Astrocyte (in vitro differentiated cells and primary cell): ENCODE data around the gene C14orf39. TPM values are rescaled to one million over a fixed set of nuclear protein-coding genes. Genes with fewer than 3 reads are reported as not detected.

Source experiments
- DNase-seq: peaks from one replicate; pipeline ENCODE4 v3.0.0-alpha.2; 2010; ENCODE audit warnings: low read depth
- FAIRE-seq: peaks from 2 replicates; lab custom pipeline; 2011; peaks lifted over from hg19 to GRCh38; lab: Jason Lieb, UNC
- H2AFZ ChIP-seq: 2 replicates; pipeline ENCODE4 v1.6.0; 2012; ENCODE audit warnings: low read depth, low read length, inconsistent platforms
- H3K27ac ChIP-seq: 2 replicates; pipeline ENCODE4 v1.5.1; 2011; ENCODE audit warnings: low read depth, low read length, inconsistent platforms
- H3K27me3 ChIP-seq: 2 replicates; pipeline ENCODE4 v1.6.0; 2011; ENCODE audit warnings: low read length, inconsistent platforms; ENCODE audit not compliant: insufficient read depth
- H3K36me3 ChIP-seq: 2 replicates; pipeline ENCODE4 v1.5.1; 2011; ENCODE audit warnings: low read length, inconsistent platforms; ENCODE audit not compliant: insufficient read depth
- H3K4me1 ChIP-seq: 2 replicates; pipeline ENCODE4 v1.5.1; 2011; ENCODE audit warnings: low read length, inconsistent platforms; ENCODE audit not compliant: insufficient read depth
- H3K4me2 ChIP-seq: 2 replicates; pipeline ENCODE4 v1.6.0; 2012; ENCODE audit warnings: low read length, inconsistent platforms
- H3K4me3 ChIP-seq: 2 replicates; pipeline ENCODE4 v1.5.1; 2011; ENCODE audit warnings: low read depth, mild to moderate bottlenecking, low read length, inconsistent platforms; ENCODE audit not compliant: insufficient read depth
- H3K79me2 ChIP-seq: 2 replicates; pipeline ENCODE4 v1.6.0; 2012; ENCODE audit warnings: mild to moderate bottlenecking, low read length, inconsistent platforms; ENCODE audit not compliant: insufficient read depth
- H3K9ac ChIP-seq: 2 replicates; pipeline ENCODE4 v1.6.0; 2012; ENCODE audit warnings: mild to moderate bottlenecking, low read length, inconsistent platforms
- H3K9me3 ChIP-seq: 2 replicates; pipeline ENCODE4 v1.5.1; 2012; ENCODE audit warnings: low read depth, mild to moderate bottlenecking, low read length, inconsistent platforms; ENCODE audit not compliant: insufficient read depth
- H4K20me1 ChIP-seq: 2 replicates; pipeline ENCODE4 v1.6.0; 2012; ENCODE audit warnings: low read length, inconsistent platforms; ENCODE audit not compliant: insufficient read depth
- H3K27ac Mint-ChIP-seq: one replicate; pipeline ENCODE4 v1.8.0; 2021; ENCODE audit warnings: mild to moderate bottlenecking, mixed read lengths; ENCODE audit not compliant: unreplicated experiment
- H3K27me3 Mint-ChIP-seq: one replicate; pipeline ENCODE4 v1.8.0; 2021; ENCODE audit warnings: low read depth, mixed read lengths; ENCODE audit not compliant: unreplicated experiment
- H3K36me3 Mint-ChIP-seq: one replicate; pipeline ENCODE4 v1.8.0; 2021; ENCODE audit warnings: low read depth, mixed read lengths; ENCODE audit not compliant: unreplicated experiment
- H3K4me1 Mint-ChIP-seq: one replicate; pipeline ENCODE4 v1.8.0; 2021; ENCODE audit warnings: low read depth, mixed read lengths; ENCODE audit not compliant: unreplicated experiment
- H3K4me3 Mint-ChIP-seq: one replicate; pipeline ENCODE4 v1.8.0; 2021; ENCODE audit warnings: mild to moderate bottlenecking, moderate library complexity, mixed read lengths; ENCODE audit not compliant: unreplicated experiment
- H3K9me3 Mint-ChIP-seq: one replicate; pipeline ENCODE4 v1.8.0; 2021; ENCODE audit warnings: mild to moderate bottlenecking, mixed read lengths; ENCODE audit not compliant: unreplicated experiment
- CTCF ChIP-seq: IDR thresholded peaks from 2 replicates; pipeline ENCODE4 v1.5.1; 2011; ENCODE audit warnings: low read depth, mild to moderate bottlenecking, inconsistent platforms, low read length, moderate library complexity; ENCODE audit not compliant: insufficient read depth
- EZH2 ChIP-seq: IDR thresholded peaks from 2 replicates; pipeline ENCODE4 v1.6.1; 2012; ENCODE audit warnings: mild to moderate bottlenecking, low read length, inconsistent platforms; ENCODE audit not compliant: insufficient read depth
- total RNA-seq: library from RNA; stranded (reverse); gene quantifications from 2 replicates; pipeline ENCODE4 v1.2.1, GENCODE V29; 2021

C14orf39 gene
- total RNA-seq, 1 donor from 2014 or later, result 2.1 TPM

GRCh38 chr14:60506010-60506409, 20.1 kb upstream of the C14orf39 start:
- TF ChIP-seq EZH2, result no peak
- TF ChIP-seq CTCF, result no peak
- FAIRE-seq (no peak), DNase-seq (no peak)
- Histone ChIP-seq H3K9me3 (no peaks in the 10 kb centered on the region), H3K4me3 (no peak overlapping the region), H4K20me1 (no peaks in the 10 kb centered on the region), H3K79me2 (no peaks in the 10 kb centered on the region), H3K4me1 (no peaks in the 10 kb centered on the region), H3K4me2 (no peak overlapping the region), H3K27me3 (peaks cover 73% of the 10 kb centered on the region), H3K27ac (no peak overlapping the region), H3K36me3 (no peaks in the 10 kb centered on the region), H3K9ac (no peak overlapping the region), H2AFZ (no peak overlapping the region)
- Mint-ChIP-seq H3K36me3 (no peaks in the 10 kb centered on the region), H3K4me1 (peaks cover 2% of the 10 kb centered on the region), H3K9me3 (no peaks in the 10 kb centered on the region), H3K27ac (no peak overlapping the region), H3K4me3 (no peak overlapping the region), H3K27me3 (peaks cover 76% of the 10 kb centered on the region)

GRCh38 chr14:60505448-60505847, 19.6 kb upstream of the C14orf39 start:
- no peak for FAIRE-seq
- no peak overlapping the region for H3K27ac Mint-ChIP-seq
- H3K9me3 Mint-ChIP-seq, result no peaks in the 10 kb centered on the region
- no peak overlapping the region for H3K9ac ChIP-seq
- H3K27me3 ChIP-seq, result peaks cover 69% of the 10 kb centered on the region
- H3K4me1 ChIP-seq, result no peaks in the 10 kb centered on the region
- no peak overlapping the region for H3K27ac ChIP-seq
- DNase-seq, result no peak
- no peaks in the 10 kb centered on the region for H3K36me3 ChIP-seq
- no peak overlapping the region for H3K4me3 ChIP-seq
- peaks cover 2% of the 10 kb centered on the region for H3K4me1 Mint-ChIP-seq
- no peak overlapping the region for H2AFZ ChIP-seq
- H3K79me2 ChIP-seq, result no peaks in the 10 kb centered on the region
- no peak overlapping the region for H3K4me3 Mint-ChIP-seq
- H3K36me3 Mint-ChIP-seq, result no peaks in the 10 kb centered on the region
- TF ChIP-seq CTCF, result no peak
- TF ChIP-seq EZH2, result no peak
- H3K27me3 Mint-ChIP-seq, result peaks cover 76% of the 10 kb centered on the region
- H3K4me2 ChIP-seq, result no peak overlapping the region
- H3K9me3 ChIP-seq, result no peaks in the 10 kb centered on the region
- H4K20me1 ChIP-seq, result no peaks in the 10 kb centered on the region

GRCh38 chr14:60502541-60502940, 16.7 kb upstream of the C14orf39 start:
- Histone ChIP-seq H3K4me3 (no peak overlapping the region), H3K27me3 (peaks cover 42% of the 10 kb centered on the region), H3K36me3 (no peaks in the 10 kb centered on the region), H3K79me2 (no peaks in the 10 kb centered on the region), H3K9ac (no peak overlapping the region), H3K4me2 (no peak overlapping the region), H4K20me1 (no peaks in the 10 kb centered on the region), H3K27ac (no peak overlapping the region), H3K9me3 (no peaks in the 10 kb centered on the region), H2AFZ (no peak overlapping the region), H3K4me1 (no peaks in the 10 kb centered on the region)
- no peak overlapping the region for H3K27ac Mint-ChIP-seq
- H3K36me3 Mint-ChIP-seq, result no peaks in the 10 kb centered on the region
- peaks cover 53% of the 10 kb centered on the region for H3K27me3 Mint-ChIP-seq
- TF ChIP-seq CTCF (no peak), EZH2 (no peak)
- no peak overlapping the region for H3K4me3 Mint-ChIP-seq
- DNase-seq, result no peak
- FAIRE-seq, result no peak
- no peaks in the 10 kb centered on the region for H3K4me1 Mint-ChIP-seq
- H3K9me3 Mint-ChIP-seq, result no peaks in the 10 kb centered on the region
